ENCODE results near the gene ARL13B.

The ARL13B gene

DNA sequence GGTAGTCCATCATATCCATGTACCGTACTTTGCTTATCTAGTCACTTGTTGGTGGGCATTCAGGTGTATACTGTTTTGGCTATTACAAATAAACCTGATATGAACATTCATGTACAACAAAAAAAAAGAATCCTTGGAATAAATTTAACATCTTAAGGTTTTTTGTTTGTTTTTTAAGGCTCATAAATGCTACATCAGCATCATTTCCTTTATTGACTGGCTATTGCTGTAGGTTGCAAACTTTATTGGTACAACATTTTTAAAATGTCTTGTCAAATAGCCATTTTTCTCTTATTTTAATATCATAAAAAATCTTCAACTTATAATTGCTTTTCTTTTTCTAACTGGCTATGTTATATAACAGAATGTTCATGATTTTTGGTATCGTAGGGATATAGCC, 66.6 kb downstream of the ARL13B start:
- POLR2A ChIA-PET, result no interaction called here
- CTCF ChIA-PET, result no interaction called here
- no peak for DNase-seq (ENCODE audit: low read depth, low spot score)
- no peak for TF ChIP-seq CTCF (IDR thresholded peaks at IDR 0.05; ENCODE audit: insufficient read depth, low read length, missing control alignments)
- no peak overlapping the region for H3K4me3 ChIP-seq (ENCODE audit: low read depth, low read length)

DNA sequence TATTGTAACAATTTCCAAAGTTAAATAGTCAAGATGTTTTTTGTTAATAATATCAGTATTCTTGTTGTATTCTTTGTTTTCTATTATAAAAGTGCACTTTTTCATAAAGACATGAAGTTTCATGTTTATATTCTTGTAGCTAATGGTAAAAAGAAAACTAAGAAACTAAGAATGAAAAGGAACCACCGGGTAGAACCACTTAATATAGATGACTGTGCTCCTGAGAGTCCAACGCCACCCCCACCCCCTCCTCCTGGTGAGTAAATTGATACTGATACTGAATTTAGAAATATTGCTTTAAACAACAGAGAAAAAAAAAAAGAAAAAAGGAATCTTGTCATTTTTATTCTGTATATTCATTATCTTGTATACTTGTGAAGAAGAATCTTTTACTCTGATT, 69.3 kb downstream of the ARL13B start:
- no peak for TF ChIP-seq CTCF (IDR thresholded peaks at IDR 0.05; ENCODE audit: insufficient read depth, low read length, missing control alignments)
- POLR2A ChIA-PET, result no interaction called here
- H3K4me3 ChIP-seq (ENCODE audit: low read depth, low read length), result no peak overlapping the region
- CTCF ChIA-PET, result interaction anchor here (1.6 to 2.5 kb wide), 2 partner anchors 18 to 20 kb away, joined by 4 to 12 read pairs; no protein-coding TSS in a partner anchor
- DNase-seq (ENCODE audit: low read depth, low spot score), result no peak

DNA sequence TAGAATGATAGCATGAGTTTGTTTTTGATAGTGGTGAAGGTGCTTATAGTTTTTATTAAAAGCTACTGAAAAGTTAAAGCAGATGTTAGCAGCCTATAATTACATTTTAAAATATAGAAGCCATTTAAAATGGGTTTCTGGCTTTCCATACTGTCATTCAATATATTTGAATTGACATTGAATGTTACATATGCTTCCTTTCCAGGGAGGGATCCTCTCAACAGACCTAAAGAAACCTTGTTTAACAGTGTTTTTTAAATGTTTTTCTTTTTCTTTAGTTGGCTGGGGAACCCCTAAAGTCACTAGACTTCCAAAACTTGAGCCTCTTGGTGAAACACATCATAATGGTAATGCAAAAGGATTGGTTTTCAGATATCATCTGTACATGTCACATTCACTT, 70.6 kb downstream of the ARL13B start:
- no peak overlapping the region for H3K4me3 ChIP-seq (ENCODE audit: low read depth, low read length)
- POLR2A ChIA-PET, result interaction anchor here (1.4 kb wide), 1 partner anchor 12 kb away, joined by 8 read pairs; the partner anchor contains the start of genes DHFR2 and NSUN3
- no peak for DNase-seq (ENCODE audit: low read depth, low spot score)
- CTCF ChIA-PET, result interaction anchor here (0.9 to 2.5 kb wide), 4 partner anchors 13 to 19 kb away, joined by 3 to 12 read pairs (median 4); no protein-coding TSS in a partner anchor
- TF ChIP-seq CTCF (IDR thresholded peaks at IDR 0.05; ENCODE audit: insufficient read depth, low read length, missing control alignments), result no peak

DNA sequence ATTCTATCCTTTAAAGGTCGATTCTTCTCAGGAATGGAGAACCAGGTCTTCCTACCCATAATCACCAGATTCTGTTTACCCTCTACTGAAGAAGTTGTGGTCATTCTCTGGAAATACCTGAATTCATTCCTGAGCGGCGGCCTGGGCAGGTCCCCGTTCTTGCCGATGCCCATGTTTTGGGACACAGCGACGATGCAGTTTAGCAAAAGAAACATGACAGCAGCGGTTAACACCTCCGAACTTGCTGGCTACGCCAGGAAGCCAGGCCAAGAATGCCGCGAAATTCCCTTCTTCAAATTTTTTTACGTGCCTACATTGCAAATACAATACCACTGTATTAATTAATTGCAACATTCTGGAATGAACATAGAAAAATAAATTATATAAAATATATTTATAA, 81.3 kb downstream of the ARL13B start:
- DNase-seq (ENCODE audit: low read depth, low spot score), result no peak
- ChIA-PET CTCF (interaction anchor here (1.0 to 2.6 kb wide), 4 partner anchors 10 to 57 kb away, joined by 3 to 18 read pairs (median 10); no protein-coding TSS in a partner anchor), POLR2A (no interaction called here)
- no peak overlapping the region for H3K4me3 ChIP-seq (ENCODE audit: low read depth, low read length)
- TF ChIP-seq CTCF (IDR thresholded peaks at IDR 0.05; ENCODE audit: insufficient read depth, low read length, missing control alignments), result no peak

DNA sequence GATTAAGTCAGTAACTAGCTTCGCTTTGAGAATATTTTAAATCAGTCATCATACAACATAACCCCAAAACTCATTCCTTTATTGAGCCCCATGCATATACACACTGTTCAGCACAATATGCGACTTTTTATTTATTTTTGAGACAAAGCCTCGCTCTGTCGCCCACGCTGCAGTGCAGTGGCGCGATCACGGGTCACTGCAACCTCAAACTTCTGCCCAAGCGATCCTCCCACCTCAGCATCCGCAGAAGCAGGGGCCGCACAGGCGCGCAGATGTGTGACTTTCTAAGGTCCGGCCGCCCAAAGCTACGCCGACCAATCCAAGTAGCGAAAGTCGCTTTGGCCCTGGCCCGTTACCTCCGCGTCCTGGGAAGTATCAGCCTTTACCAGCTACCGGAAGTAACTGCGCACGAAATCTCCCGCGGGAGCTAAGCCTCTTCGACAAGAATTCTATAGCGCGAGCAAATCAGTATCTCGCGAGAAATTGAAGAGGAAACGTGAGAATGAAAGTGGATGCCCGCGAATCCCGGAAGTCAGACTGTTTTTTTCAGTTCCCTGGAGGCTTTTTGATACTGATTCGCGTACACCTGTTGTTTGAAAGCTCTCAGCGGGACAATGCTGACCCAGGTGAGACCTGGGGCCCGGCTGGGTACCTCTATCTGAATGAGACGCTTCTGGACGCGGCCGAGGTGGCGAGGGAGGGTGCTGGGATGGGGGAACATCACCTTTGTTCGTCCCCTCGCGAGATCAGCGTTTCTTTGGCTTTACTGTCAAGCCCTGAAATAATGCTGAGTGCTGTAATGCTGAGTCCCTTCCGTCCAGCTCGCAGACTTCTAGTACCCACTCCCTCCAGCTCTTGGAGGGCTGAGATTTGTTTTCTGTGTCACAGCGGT, 82.8 kb downstream of the ARL13B start, which contains the start of the genes DHFR2 and NSUN3:
Gene DHFR2 (minus strand): TSS at position 404 of the 892 bp plus-strand sequence. CDS start 1,405 bp downstream, outside the sequence.
Gene NSUN3 (plus strand): TSS at position 549 of the 892 bp plus-strand sequence. CDS start 66 bp downstream, at position 615.
- H3K4me3 ChIP-seq (ENCODE audit: low read depth, low read length), result peak within 1 kb of the TSS; percentile 65
- peak; percentile 93 for DNase-seq (ENCODE audit: low read depth, low spot score)
- POLR2A ChIA-PET, result interaction anchor here (0.5 to 2.1 kb wide), 6 partner anchors 12 to 89 kb away, joined by 3 to 8 read pairs (median 4); partner anchors contain the start of gene PROS1
- CTCF ChIA-PET, result interaction anchor here (1.1 to 2.6 kb wide), 9 partner anchors 9 to 59 kb away, joined by 3 to 18 read pairs (median 3); no protein-coding TSS in a partner anchor
- TF ChIP-seq CTCF (IDR thresholded peaks at IDR 0.05; ENCODE audit: insufficient read depth, low read length, missing control alignments), result no peak

Data from AG04449 (cell line).